T-helper 2 cell treated with Interferon-gamma antibody and Interleukin-4, amounts not matched to agents 100 ng/mL and 5 ng/mL, for 36 hours (primary cell): ENCODE results near the gene STEEP1. TPM values are rescaled to one million over a fixed set of nuclear protein-coding genes. Genes with fewer than 3 reads are reported as not detected.

ENCODE experiments used
- intact Hi-C: fragments of 100-400 bp; cut with micrococcal nuclease; formaldehyde crosslinking; loops from one replicate; pipeline ENCODE4 v1.15.1; 2023
- total RNA-seq: library from RNA; stranded (reverse); gene quantifications from 2 replicates; pipeline ENCODE4 v1.2.3, GENCODE V29; 2022

Gene STEEP1
- total RNA-seq, 1 donor from 2014 or later, result 21.0 TPM

DNA sequence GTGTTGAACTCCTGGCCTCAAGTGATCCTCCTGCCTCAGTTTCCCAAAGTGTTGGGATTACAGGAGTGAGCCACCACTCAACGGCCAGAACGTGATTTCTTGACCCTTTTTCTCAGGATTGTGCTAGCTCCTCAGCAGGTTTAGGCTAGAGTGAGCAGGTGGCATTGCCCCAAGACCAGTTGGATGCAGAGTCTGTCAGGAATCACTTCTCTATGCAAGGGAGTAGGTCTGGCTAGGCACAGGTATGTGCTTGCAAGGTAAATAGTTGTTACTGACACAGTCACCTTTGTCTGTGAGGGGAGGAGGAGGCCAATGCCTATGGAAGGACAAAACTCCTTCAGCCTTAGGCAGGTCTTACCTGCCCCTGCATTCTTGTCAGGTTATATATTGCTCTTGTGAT lies 72.7 kb downstream of the STEEP1 start:
- intact Hi-C loops, result no loop called here

DNA sequence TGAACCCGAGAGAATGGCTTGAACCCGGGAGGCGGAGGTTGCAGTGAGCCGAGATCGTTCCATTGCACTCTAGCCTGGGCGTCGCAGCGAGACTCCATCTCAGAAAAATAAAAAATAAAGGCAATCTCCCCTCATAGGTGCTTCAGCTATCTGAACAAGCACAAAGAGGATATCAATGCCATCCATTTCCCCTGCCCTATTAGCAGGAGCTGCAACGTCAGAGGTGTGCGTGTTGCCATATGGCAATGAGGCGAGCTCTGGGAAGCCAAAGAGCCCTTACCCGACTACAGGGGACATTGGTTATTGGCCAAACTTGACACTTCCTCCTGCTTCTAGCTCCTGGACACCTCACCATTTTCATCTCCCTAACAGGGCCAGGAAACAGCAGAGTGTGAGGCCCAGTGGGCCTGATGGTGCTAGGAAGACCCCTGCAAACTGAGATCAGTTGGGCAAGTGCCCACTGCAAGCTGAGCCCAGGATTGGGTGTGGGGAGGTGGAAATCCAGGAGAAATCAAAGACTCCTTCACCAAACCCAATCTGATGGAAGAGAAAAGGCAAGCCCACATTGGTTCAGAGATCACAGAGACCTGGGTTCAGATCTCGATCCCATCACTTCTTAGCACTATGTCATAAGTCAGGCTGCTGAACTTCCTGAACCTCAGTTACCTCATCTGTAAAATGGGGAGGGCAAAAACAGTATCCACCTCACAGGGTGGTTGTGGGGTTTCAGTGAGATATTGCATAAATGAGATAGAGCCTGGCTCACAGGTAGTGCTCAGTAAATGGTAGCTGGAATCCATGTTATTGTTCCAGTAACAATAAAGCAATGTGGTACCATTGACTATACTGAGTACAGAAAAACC lies 75.8 kb downstream of the STEEP1 start:
- intact Hi-C loops, result no loop called here

GRCh38 chrX:119488749-119489148 lies 76.5 kb downstream of the STEEP1 start:
- intact Hi-C loops, result no loop called here

Other genes starting within 250 kb of the STEEP1 start
- gene SLC25A43, start 166.1 kb downstream of the STEEP1 start, total RNA-seq, result 7.5 and 8.2 TPM in 2 replicates
- gene SLC25A5, start 97.0 kb downstream of the STEEP1 start, total RNA-seq, result 487 and 495 TPM in 2 replicates
- gene UBE2A, start 9.2 kb upstream of the STEEP1 start, total RNA-seq, result 65.0 and 67.8 TPM in 2 replicates
- 15.1 and 17.1 TPM in 2 replicates for gene NKRF, start 41.0 kb upstream of the STEEP1 start, total RNA-seq
- gene SEPTIN6, start 127.8 kb upstream of the STEEP1 start, total RNA-seq, result 298 and 304 TPM in 2 replicates
- 2.2 and 2.3 TPM in 2 replicates for gene SOWAHD, start 193.2 kb upstream of the STEEP1 start, total RNA-seq
- gene RPL39, start 226.2 kb upstream of the STEEP1 start, total RNA-seq, result 2,113 and 2,173 TPM in 2 replicates